GM23338 (cell line): Measurements from ENCODE around the gene ZBTB7B. TPM values are rescaled to one million over a fixed set of nuclear protein-coding genes. Genes with fewer than 3 reads are reported as not detected.

Source experiments
- CTCF ChIP-seq, 2 experiments: fragments of 200-600 bp in 1 of 2; sonication (generic) in 1 of 2; conservative IDR thresholded peaks; 2 replicates each; pipeline versions ENCODE4 v1.5.1 to v1.6.1; 2016 to 2017; ENCODE audit warnings: antibody characterized with exemption in 2 of 2, low read depth in 2 of 2, mild to moderate bottlenecking in 2 of 2, moderate library complexity in 1 of 2
- REST ChIP-seq: IDR thresholded peaks from one replicate; pipeline ENCODE4 v1.6.1; 2018; ENCODE audit warnings: antibody characterized with exemption; ENCODE audit not compliant: unreplicated experiment
- ZNF331 ChIP-seq: fragments of 250-450 bp; sonication (Bioruptor Pico); IDR thresholded peaks from 2 replicates; pipeline ENCODE4 v1.5.0; 2020; ENCODE audit warnings: low read depth, mild to moderate bottlenecking, moderate library complexity
- ZNF462 ChIP-seq: fragments of 250-450 bp; sonication (Bioruptor Pico); IDR thresholded peaks from 2 replicates; pipeline ENCODE4 v1.5.0; 2020; ENCODE audit warnings: mild to moderate bottlenecking, moderate library complexity
- polyA plus RNA-seq: library from polyadenylated mRNA; unstranded; fragments of >200 nt; fragmentation: Nextera tagmentation; extraction: Ambion mirVana; gene quantifications from 2 replicates; pipeline ENCODE4 v1.2.1, GENCODE V29; 2016
- total RNA-seq: library from RNA; depleted of rRNA; stranded (reverse); fragments of >200 nt; shearing (Covaris generic); gene quantifications from 2 replicates; pipeline ENCODE4 v1.2.3, GENCODE V29; 2014

ZBTB7B gene
- total and polyA plus RNA-seq, 2 experiments from 2014 or later: 3.6 to 32.6 TPM

- no peak for TF ChIP-seq ZNF462 (CRISPR knock-in tag)
- TF ChIP-seq REST: no peak
- no peak for TF ChIP-seq ZNF331
- TF ChIP-seq CTCF (conservative IDR thresholded peaks at IDR 0.05; ENCODE audit: low read depth in 2 of 2): no peak
Observed at GRCh38 chr1:154958036-154958435, 44.6 kb upstream of the ZBTB7B start (continued).
